Stimulated activated CD8-positive, alpha-beta memory T cell treated with anti-CD3 and anti-CD28 coated beads, Interleukin-2, amount 100 ng/mL, for 48 hours (primary cell): ENCODE results near the gene PCSK5.
"Not testable (repeated sequence)": the region's sequence is repeated elsewhere in the genome, so short reads cannot be mapped to it uniquely, and the experiment has no call there.

ENCODE experiments used
- DNase-seq, 2 donors: peaks; one replicate each; pipeline ENCODE4 v3.0.0-alpha.2; 2020; ENCODE audit warnings: low read depth in 2 of 2

PCSK5 gene

GRCh38 chr9:76081281-76081680 lies 190.8 kb downstream of the PCSK5 start:
- not testable (repeated sequence) for DNase-seq

DNA sequence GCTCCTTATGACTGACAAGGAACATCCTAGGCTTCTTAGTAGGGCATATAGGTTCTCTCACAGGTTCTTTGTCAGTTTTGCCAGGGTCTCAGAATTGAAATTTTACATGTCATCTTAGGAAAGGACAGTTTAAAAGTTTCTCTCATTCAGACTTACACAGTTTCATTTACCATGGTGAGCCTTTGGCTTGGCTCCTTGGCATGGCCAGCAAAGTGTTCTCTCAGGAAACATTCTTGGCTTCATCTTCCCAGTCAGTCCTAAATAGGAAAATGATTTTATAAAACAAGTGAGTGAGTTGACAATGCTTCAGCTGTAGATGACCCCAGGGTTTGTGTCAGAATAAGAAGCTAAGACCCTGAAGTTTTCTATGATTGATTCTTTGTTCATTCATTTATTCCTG lies 191.6 kb downstream of the PCSK5 start:
- no peak for DNase-seq

GRCh38 chr9:76085596-76085995 lies 195.1 kb downstream of the PCSK5 start:
- no peak for DNase-seq

DNA sequence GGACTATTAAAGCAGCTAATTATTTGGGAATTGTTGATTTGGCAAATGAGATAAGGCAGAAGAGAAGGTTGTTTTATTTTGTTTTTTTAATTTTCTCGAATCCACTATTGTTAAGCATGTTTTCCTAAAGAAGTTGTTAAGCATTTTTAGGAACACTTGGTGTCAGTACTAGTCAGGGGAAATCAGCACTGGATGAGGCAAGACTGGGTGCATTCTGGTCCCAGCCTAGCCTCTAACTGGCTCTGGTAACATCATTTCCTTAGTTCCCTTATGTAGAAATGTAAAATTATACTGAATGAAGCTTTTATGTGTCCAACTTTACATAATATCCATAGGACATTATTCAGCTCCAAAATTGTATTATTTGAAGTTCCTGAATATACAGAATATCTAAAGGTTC lies 196.1 kb downstream of the PCSK5 start:
- DNase-seq: no peak

DNA sequence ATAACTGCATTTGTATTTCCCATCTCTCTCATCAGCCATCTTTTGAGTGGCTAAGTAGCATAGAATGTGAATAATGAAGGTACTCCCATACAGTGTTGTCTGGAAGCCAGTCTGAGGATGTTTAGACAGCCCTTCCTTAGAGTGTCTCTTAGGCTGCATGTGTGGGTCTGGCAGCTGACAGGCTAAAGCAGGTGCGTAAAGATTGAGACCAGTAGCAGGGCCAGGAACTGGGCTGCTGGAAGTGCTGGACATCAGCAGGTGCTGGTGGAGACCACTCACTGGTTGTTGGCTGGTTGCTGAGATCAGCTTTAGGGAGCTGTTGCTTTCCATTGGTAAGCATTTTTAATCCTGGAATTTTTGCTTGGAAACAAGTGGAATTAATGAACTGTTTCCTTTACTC lies 197.5 kb downstream of the PCSK5 start:
- DNase-seq: no peak

DNA sequence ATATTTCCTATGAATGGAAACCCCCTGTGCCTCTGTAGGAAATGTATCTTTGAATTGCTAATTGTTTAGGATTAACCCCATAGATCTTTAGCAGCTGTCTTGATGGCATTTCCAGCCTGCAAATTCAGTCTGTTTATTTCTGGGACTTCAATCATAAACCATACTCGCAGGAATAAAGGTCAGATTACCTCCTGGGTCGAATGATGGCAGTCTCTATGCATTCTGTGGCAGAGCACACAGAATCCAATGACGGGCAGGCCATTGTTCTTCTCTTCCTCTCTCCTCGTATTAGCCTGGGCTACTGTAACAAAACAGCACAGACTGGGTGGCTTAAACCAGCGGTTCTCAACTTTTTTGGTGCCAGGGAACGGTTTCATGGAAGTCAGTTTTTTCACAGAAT lies 199.9 kb downstream of the PCSK5 start:
- DNase-seq: no peak

GRCh38 chr9:76090909-76091308 lies 200.4 kb downstream of the PCSK5 start:
- no peak for DNase-seq

DNA sequence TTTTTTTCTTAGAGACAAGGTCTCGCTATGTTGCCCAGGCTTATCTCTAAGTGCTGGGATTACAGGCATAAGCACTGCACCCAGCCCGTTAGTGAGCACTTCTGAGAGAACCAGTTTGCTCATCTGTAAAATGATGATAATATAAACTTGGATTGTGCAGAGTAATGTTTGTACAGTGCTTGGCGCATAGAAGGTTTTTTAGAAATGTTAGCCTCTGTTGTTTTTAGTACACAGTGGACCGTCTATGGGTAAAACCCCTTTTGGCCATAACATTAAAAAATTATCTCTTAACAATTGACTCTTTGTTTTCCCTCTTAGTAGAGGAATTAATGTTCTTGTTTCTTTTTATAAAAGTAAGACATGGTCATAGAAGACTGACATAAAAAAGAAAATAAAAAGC lies 202.1 kb downstream of the PCSK5 start:
- no peak for DNase-seq

DNA sequence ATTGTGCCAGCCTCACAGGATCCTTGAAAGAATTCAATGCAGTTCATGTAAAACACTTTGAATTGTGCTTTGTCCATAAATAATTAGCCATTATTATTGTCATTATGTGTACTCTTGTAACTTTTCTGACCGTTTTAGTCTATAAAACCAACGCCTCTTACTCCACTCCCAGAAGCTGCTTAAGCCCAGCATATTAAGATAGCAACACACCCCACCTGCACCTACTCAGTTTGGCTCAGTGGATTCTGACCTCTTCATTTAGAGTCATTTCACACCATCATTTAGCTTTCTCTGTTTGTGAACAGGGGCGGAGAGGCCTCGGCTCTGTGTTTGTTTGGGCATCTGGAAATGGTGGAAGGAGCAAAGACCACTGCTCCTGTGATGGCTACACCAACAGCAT lies 205.1 kb downstream of the PCSK5 start:
- no peak for DNase-seq

DNA sequence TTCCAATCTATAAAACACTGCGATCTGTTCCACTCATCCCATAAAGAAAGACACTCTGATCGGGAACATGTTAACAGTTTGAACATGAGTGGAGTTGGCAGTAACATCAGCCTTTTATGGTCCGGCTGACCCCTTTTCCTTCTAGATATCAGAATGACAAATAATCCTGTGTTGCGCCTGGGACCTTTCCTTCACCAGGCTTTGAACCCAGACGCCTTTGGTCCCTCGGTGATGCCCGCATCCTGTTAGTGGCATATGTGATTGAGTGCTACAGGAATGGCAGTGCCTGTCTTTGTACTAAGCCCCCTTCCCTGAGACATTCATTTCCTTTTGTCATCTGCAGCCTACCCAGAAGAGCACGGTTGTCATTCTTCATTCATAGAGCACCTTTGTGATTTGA lies 209.0 kb downstream of the PCSK5 start:
- DNase-seq: no peak

GRCh38 chr9:76101075-76101474 lies 210.6 kb downstream of the PCSK5 start:
- DNase-seq: no peak

DNA sequence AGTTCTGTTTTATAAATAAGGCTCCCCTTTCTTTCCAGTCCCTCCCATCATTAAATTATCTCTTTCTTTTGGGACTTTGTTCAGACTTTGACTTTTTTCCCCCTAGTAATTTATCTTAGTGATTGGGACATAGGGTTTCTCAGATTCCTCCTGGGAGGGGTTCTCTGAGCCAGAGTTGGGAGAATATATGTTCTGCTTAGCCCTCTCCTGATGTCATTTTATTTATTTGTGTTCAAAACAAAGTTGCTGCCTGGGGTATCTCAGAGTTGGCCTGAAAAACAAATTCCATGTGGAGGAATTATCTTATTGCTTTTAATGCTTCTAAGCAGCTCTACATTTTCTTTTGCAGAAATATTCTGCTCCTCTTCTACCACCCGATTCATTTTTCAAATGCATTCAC lies 211.0 kb downstream of the PCSK5 start:
- DNase-seq: no peak

- DNase-seq: no peak
Measured at GRCh38 chr9:76101947-76102346, 211.5 kb downstream of the PCSK5 start.

DNA sequence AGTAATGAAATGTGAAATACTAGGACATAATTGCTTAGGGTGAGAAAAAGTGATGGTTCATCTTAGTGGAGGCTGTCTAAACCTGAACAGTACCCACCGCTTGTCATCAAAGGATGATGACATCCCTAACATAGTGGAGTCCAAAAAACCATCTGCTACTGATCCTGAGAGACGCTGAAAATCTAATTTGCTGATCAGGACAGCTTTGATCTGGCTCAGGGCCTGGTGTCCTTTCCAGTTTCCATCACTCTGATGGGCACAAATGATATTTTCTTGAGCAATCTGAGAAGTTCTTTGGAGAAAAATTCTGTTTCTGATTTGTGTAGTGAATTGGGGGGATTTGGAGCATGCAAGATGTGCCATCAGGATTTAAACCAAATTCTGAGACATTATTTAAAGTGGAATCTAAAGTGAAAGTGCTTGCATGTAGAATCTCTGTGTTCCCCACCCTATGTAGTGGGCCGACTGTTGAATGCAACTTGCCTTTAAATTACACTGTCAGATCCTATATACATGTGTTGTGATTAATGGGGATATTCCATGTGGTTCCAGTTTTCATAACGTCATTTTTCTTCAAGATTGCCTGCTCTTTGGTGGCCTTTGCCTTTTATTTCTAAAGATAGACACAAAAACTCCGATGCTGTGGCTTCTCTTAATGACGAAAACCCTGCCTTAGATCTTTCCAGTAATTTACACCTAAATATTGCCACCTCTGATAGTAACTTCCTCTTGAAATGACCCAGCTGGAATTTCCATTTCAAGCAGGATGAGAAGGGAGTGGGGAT lies 213.2 kb downstream of the PCSK5 start:
- DNase-seq: no peak

DNA sequence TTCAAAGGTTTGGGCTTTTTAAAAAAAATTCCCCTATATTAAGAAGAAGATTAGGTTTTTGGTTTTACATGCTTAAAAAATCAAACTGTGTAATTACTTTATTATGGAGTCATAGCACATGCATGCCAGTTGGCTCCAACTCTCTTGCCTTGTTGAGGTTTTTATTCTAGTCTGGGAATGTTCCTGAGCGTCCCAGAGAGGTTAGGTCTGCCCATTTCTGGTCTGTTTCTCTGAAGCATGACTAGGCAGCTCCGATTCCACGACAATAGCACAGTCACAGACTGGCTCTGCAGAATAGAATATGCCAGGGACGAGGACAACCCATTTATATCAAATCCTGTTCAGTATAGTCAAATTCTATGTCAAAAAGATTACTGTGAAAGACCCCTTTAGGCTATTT lies 217.0 kb downstream of the PCSK5 start:
- no peak for DNase-seq

- no peak for DNase-seq
Measured at GRCh38 chr9:76109953-76110352, 219.5 kb downstream of the PCSK5 start.

- DNase-seq: no peak
Measured at GRCh38 chr9:76112151-76112550, 221.7 kb downstream of the PCSK5 start.

- no peak for DNase-seq
Measured at GRCh38 chr9:76114144-76114543, 223.7 kb downstream of the PCSK5 start.

DNA sequence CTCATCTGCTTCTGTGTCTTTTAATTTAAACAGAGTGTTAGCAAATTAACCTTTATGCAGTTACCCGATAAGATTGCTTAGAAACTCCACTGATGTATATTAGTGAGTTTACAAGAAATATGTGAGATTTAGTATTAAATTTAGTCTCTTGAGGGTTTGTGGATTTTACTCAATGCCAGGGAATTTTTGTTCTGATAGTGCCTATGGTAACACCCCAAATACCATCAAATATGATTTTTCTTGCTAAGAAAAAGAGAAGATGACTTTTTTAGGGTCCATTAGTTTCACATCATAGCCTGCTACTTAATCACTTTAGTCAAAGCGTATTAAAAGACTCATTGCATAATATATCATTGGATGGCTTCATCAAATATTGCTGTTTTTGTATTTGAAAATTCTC lies 224.9 kb downstream of the PCSK5 start:
- DNase-seq: no peak

DNA sequence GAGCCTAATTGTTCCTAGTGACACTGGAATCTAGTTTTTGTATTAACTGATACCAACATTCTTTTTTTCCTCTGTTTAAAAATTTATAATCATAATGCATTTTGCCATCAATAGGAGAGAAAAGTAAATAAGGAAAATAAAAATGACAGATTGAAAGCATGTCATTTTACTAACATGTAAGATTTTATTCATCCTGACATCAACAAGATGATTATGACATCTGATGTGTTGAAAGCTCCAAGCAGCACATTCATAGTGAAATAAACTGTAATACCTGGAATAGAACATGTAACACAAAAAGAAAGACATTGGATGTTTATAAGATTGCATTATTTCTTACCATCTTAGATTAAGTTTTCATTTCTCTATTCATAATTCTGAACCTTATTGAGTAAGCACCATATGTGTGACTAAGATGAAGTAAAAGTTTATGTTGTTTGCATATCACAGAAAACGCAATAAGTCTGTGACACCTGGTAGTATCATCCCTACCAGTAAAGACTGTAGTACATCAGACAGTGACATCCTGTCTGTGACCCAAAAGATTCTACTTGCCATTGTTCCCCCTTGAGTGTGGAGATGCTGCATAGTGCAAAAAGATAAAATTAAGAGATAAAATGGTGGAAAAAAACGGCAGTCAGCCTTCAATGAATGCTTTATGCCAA lies 225.6 kb downstream of the PCSK5 start:
- no peak for DNase-seq

DNA sequence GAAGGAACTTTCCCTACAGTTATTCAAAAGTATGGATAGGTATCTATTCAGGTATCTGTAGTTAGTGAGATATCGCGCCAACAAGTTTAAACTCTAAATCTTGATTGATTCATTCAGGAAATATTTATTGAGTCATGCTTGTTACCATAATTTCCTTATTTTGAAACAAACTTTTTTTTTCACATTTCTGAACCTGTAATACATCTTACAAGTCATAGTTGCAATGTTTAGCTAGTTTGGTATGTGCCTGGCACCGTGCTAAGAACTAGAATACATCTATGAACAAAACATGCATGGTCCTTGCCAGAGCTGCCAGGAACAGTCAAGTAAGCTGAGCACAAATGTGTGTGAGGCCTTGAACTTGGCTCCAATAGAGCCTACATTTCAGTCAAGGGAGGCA lies 226.4 kb downstream of the PCSK5 start:
- DNase-seq: no peak

- DNase-seq: no peak
Measured at GRCh38 chr9:76127637-76128036, 237.2 kb downstream of the PCSK5 start.

DNA sequence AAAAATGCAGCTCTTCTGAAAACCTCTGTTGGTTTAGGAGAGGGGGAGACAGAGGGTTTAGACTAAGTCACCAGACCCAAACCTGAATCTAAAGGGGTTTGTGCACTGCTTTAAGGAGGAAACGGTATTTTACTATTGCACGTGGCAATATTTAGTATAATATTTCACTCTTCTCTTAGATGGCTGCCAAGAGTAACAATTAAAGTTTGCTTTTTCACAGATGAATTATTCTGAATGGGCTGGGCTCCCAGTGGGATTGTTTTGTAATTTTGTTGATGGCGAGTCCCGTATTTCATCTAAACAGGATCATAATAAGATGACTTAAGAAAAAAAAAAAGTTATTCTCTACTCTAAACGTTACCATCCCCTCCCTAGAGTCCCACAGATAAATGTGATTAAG lies 245.4 kb downstream of the PCSK5 start:
- DNase-seq: no peak

DNA sequence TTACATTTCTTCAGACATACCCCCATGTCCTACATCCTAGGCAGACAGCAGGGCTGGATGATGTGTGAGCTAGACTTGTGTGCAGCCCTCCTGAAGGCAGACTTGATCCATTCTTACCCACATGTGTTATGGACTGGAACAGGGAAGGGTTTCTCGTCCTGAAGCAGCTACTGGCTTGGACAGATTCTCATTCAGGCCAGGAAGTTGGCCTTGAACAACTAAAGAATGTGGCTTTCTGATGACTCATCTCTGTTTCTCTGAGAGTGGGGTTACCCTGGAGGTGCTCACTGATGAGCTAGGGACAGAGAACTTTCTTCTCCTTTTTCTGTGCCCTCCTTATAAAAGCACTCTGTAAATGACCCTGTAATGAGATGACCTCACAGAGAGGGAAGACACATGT lies 246.5 kb downstream of the PCSK5 start:
- no peak for DNase-seq
